Sciatic nerve (tissue), 2 donors: ENCODE results near the gene PSME1. TPM values are rescaled to one million over a fixed set of nuclear protein-coding genes. Genes with fewer than 3 reads are reported as not detected.

Experiments used
- ATAC-seq: fragments of 200-7000 bp; cut with Tn5 transposase; one replicate; pipeline ENCODE4 v1.9.1; 2020; ENCODE audit warnings: mild to moderate bottlenecking, moderate library complexity
- DNase-seq: peaks from one replicate; pipeline ENCODE4 v3.0.0-alpha.2; 2020; ENCODE audit warnings: low spot score
- intact Hi-C: fragments of 100-400 bp; cut with DNase I; formaldehyde crosslinking; loops from one replicate; pipeline ENCODE4 v1.14.2; 2022
- microRNA-seq: library from miRNA; unstranded; fragments of <30 nt; microRNA quantifications from one replicate; pipeline ENCODE4 v1.2.0, GENCODE V29; 2020
- total RNA-seq: library from RNA; stranded (reverse); fragmentation: NEBNext Ultra II Directional; extraction: Animal tissue kit (Norgen Biotek cat#: 25700); gene quantifications from one replicate; pipeline ENCODE4 v1.2.1, GENCODE V29; 2021
- donor health status: DM: no; HTN: no; CAD: no.
- donor health status: DM: no; HTN: no; CAD: no.

The PSME1 gene
- total RNA-seq, 1 donor from 2014 or later: 116 TPM

GRCh38 chr14:24181371-24182077, 45.5 kb downstream of the PSME1 start:
- DNase-seq: no peak
- intact Hi-C loops: no loop called here
- ATAC-seq: no peak

- DNase-seq: no peak
- intact Hi-C loops: no loop called here
- no peak for ATAC-seq
These were observed 46.3 kb downstream of the PSME1 start for GRCh38 chr14:24182110-24182882.

GRCh38 chr14:24183014-24183481, 47.1 kb downstream of the PSME1 start:
- intact Hi-C loops: no loop called here
- DNase-seq: no peak

DNA sequence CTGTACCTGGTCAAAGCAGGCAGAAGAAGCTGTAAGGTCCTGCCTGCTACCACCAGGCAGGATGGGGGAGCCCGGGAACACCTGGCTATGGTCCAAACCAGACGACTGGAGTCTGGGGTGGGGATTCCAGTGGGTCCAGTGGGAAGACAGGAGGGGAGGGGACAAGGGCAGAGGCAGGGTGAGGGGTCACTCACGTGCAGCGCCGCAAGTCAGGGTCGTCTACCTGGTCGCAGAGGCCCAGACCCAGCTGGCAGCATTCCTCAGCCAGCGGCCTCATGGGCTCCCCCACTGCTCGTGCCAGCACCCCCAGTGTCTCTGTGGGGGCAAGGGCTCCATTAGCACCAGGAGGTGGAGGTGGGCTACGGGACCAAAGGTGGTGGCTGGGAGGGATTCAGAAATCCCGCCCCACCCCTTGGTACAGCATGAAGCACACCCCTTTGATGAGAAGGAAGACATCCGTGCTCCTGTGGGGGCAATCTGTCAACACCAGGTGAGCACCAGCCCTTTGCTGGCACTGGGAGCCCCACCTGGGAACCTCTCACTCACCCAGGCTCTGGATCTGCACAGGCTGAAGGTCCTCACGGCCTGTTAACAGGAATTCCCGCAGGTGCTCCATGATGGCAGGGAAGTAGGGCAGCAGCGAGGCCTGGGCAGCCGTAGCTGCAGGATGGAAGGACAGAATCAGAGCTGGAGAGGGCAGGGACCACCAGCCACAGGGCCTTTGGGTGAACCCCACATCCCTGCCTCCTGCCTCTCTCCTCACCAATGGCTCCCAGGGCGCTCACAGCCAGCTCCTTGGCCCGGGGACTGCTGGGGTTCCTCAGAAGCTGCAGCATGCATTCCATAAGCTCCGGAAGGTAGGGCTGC, 48.3 kb downstream of the PSME1 start:
- intact Hi-C loops: no loop called here
- ATAC-seq (no peak), DNase-seq (no peak)

More at GRCh38 chr14:24183014-24183481, 47.1 kb downstream of the PSME1 start:
- ATAC-seq: no peak

DNA sequence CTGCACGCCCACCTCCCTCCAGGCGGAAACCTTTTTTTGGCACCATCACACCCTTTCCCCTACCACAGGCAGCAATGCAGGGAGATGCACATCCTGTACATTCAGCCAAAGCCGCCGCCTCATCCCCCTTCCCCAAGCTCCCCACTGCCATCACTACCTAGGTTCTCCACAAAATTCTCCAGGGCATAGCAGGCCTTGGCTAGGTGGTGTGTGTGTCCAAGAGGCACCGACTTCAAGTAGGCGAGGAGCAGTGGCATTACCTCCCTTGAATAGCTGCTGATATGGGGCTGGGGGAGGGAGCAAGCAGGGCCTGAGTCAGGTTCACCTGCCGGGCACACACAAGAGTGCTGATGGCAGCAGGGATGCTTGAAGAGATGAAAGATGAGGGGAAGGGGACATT, 49.0 kb downstream of the PSME1 start:
- ATAC-seq: no peak
- DNase-seq: no peak
- intact Hi-C loops: no loop called here

- ATAC-seq: no peak
These were observed 49.7 kb downstream of the PSME1 start for GRCh38 chr14:24185741-24186140.

GRCh38 chr14:24186831-24187538, 51.0 kb downstream of the PSME1 start:
- intact Hi-C loops: no loop called here
- no peak for DNase-seq
- no peak for ATAC-seq

More at GRCh38 chr14:24185741-24186140, 49.7 kb downstream of the PSME1 start:
- no peak for DNase-seq
- intact Hi-C loops: no loop called here

- DNase-seq: no peak
- ATAC-seq: no peak
- intact Hi-C loops: no loop called here
These were observed 51.5 kb downstream of the PSME1 start for GRCh38 chr14:24187539-24187915.

Small RNAs within 50 kb of the gene (microRNA-seq; reads per million reads assigned to microRNA genes)
- not detected for gene MIR7703

Other genes with a start within 250 kb of the PSME1 start
- gene DHRS4, start 182.4 kb upstream of the PSME1 start, total RNA-seq: 24.3 TPM
- gene DHRS4L2, start 147.3 kb upstream of the PSME1 start, total RNA-seq: 23.0 TPM
- 0.58 TPM for gene CARMIL3, start 84.2 kb upstream of the PSME1 start, total RNA-seq
- gene CPNE6, start 64.6 kb upstream of the PSME1 start, total RNA-seq: not detected
- gene PCK2, start 41.9 kb upstream of the PSME1 start, total RNA-seq: 11.9 TPM
- 47.6 TPM for gene DCAF11, start 21.4 kb upstream of the PSME1 start, total RNA-seq
- 2.9 TPM for gene NRL, start 21.2 kb upstream of the PSME1 start, total RNA-seq
- gene FITM1, start 5.5 kb upstream of the PSME1 start, total RNA-seq: 0.76 TPM
- 14.8 TPM for gene EMC9, start 5.4 kb downstream of the PSME1 start, total RNA-seq
- gene PSME2, start 10.4 kb downstream of the PSME1 start, total RNA-seq: 77.7 TPM
- 61.5 TPM for gene RNF31, start 11.3 kb downstream of the PSME1 start, total RNA-seq
- gene IRF9, start 25.1 kb downstream of the PSME1 start, total RNA-seq: 107 TPM
- 20.9 TPM for gene REC8, start 35.9 kb downstream of the PSME1 start, total RNA-seq
- 17.7 TPM for gene IPO4, start 52.6 kb downstream of the PSME1 start, total RNA-seq
- gene TM9SF1, start 59.2 kb downstream of the PSME1 start, total RNA-seq: 40.8 TPM
- gene TSSK4, start 69.5 kb downstream of the PSME1 start, total RNA-seq: not detected
- gene CHMP4A, start 77.3 kb downstream of the PSME1 start, total RNA-seq: 56.4 TPM
- 13.8 TPM for gene MDP1, start 79.9 kb downstream of the PSME1 start, total RNA-seq
- gene NEDD8, start 96.2 kb downstream of the PSME1 start, total RNA-seq: 132 TPM
- 52.0 TPM for gene GMPR2, start 96.7 kb downstream of the PSME1 start, total RNA-seq
- 81.1 TPM for gene TINF2, start 106.4 kb downstream of the PSME1 start, total RNA-seq
- gene TGM1, start 127.0 kb downstream of the PSME1 start, total RNA-seq: 13.2 TPM
- 31.9 TPM for gene RABGGTA, start 135.4 kb downstream of the PSME1 start, total RNA-seq
- 27.7 TPM for gene DHRS1, start 163.6 kb downstream of the PSME1 start, total RNA-seq
- gene NOP9, start 163.7 kb downstream of the PSME1 start, total RNA-seq: 21.4 TPM
- 17.3 TPM for gene CIDEB, start 171.8 kb downstream of the PSME1 start, total RNA-seq
- 5.6 TPM for gene LTB4R2, start 173.9 kb downstream of the PSME1 start, total RNA-seq
- gene LTB4R, start 175.3 kb downstream of the PSME1 start, total RNA-seq: 6.7 TPM
- gene ADCY4, start 198.9 kb downstream of the PSME1 start, total RNA-seq: 68.1 TPM
- gene RIPK3, start 203.8 kb downstream of the PSME1 start, total RNA-seq: 8.9 TPM
- gene NFATC4, start 232.0 kb downstream of the PSME1 start, total RNA-seq: 78.9 TPM